ENCODE data around the gene TNIP2. TPM values are rescaled to one million over a fixed set of nuclear protein-coding genes. Genes with fewer than 3 reads are reported as not detected.

The TNIP2 gene
- total RNA-seq, 3 donors from 2014 or later (not counting 1 experiment from before 2014, with no cell fraction given), result 35.6 to 53.9 (median 41.6) TPM

DNA sequence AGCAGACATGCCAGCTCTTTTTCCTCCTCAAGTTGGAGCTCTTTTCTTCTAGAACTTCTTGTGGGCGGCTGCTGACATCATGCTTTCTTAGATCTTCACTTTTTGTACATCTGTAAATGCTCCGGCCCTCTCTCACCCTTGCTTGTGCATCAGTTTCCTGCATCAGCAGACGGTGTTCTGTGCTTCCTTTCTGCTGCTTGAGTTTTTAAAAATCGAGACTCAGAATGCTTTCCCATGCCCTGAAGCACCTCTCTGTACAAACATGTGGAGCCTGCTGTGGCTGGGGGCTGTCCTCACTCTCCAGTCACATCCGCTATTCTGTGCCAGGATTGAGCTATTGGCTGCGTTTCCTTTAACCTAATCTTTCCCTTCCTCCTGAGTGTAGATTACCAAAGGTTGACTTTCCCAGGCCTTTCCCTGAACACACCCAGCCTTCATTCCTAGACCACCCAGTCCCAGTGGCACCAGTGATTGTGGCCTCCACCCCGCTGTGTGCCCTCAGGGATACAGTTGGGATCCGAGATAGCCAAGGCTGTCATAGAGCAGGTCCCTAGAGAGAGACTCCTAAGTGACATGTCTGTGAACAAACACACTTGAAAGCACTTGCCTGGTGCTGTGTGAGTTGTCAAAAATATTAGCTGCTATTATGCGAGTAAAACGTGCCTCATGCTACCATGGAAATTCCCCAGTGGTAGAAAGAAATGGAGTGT is 41.9 kb downstream of the TNIP2 start:
- Mint-ChIP-seq H3K27ac (peak overlapping the region; percentile 59 to 81), H3K9me3 (no peaks in the 10 kb centered on the region), H3K27me3 (ENCODE audit: low read depth in 2 of 2) (no peaks in the 10 kb centered on the region), H3K36me3 (peaks cover 7% of the 10 kb centered on the region), H3K4me3 (no peak overlapping the region), H3K4me1 (peaks cover 18 to 20% of the 10 kb centered on the region in 2 donors)
- Histone ChIP-seq H3K27me3 (ENCODE audit: control insufficient read depth, insufficient read depth, low read length) (no peaks in the 10 kb centered on the region), H3K9me3 (ENCODE audit: control insufficient read depth, insufficient read depth, low read length) (no peaks in the 10 kb centered on the region), H3K4me1 (ENCODE audit: control insufficient read depth, insufficient read depth, low read length) (peaks cover 5% of the 10 kb centered on the region), H3K36me3 (ENCODE audit: control insufficient read depth, insufficient read depth, low read length) (peaks cover 18% of the 10 kb centered on the region), H3K27ac (ENCODE audit: low read length) (no peak overlapping the region), H3K4me3 (ENCODE audit: low read length) (no peak overlapping the region)
- peak in 1 of 2 donors; percentile 74 for DNase-seq
- TF ChIP-seq, protein P1, sequence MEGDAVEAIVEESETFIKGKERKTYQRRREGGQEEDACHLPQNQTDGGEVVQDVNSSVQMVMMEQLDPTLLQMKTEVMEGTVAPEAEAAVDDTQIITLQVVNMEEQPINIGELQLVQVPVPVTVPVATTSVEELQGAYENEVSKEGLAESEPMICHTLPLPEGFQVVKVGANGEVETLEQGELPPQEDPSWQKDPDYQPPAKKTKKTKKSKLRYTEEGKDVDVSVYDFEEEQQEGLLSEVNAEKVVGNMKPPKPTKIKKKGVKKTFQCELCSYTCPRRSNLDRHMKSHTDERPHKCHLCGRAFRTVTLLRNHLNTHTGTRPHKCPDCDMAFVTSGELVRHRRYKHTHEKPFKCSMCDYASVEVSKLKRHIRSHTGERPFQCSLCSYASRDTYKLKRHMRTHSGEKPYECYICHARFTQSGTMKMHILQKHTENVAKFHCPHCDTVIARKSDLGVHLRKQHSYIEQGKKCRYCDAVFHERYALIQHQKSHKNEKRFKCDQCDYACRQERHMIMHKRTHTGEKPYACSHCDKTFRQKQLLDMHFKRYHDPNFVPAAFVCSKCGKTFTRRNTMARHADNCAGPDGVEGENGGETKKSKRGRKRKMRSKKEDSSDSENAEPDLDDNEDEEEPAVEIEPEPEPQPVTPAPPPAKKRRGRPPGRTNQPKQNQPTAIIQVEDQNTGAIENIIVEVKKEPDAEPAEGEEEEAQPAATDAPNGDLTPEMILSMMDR (IDR thresholded peaks at IDR 0.05), result no peak
- intact Hi-C loops (cut with micrococcal nuclease), result no loop called here
- peak in 1 of 3 donors; percentile 39 for ATAC-seq
- WGBS (ENCODE audit: insufficient coverage), result 49% methylated on average over 10 of the region's 10 CpGs

DNA sequence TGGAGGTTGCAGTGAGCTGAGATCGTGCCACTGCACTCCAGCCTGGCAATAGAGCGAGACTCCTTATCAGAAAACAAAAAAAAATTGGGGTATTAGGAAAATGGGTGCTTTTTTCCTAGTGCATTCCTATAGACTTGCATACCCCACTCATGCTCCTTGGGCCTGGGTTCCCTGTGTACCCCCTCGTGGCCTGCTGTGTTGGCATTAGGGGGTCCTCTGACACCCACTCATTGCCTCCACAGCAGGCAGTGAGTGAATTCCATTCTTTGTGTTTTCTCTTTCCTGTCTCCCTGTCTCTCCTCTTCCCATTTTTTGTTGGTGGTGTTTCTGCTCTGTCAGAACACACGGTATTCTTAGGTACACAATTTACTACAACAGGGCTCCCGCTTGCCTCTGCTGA is 42.8 kb downstream of the TNIP2 start:
- WGBS (ENCODE audit: insufficient coverage), result 96% methylated on average over 5 of the region's 5 CpGs
- ATAC-seq (no peak), DNase-seq (no peak)
- Mint-ChIP-seq H3K4me1 (peaks cover 18 to 20% of the 10 kb centered on the region in 2 donors), H3K4me3 (no peak overlapping the region), H3K27me3 (ENCODE audit: low read depth in 2 of 2) (no peaks in the 10 kb centered on the region), H3K36me3 (peaks cover 7% of the 10 kb centered on the region), H3K9me3 (no peaks in the 10 kb centered on the region), H3K27ac (peak overlapping the region; percentile 59 to 81)
- Histone ChIP-seq H3K4me3 (ENCODE audit: low read length) (no peak overlapping the region), H3K27me3 (ENCODE audit: control insufficient read depth, insufficient read depth, low read length) (no peaks in the 10 kb centered on the region), H3K4me1 (ENCODE audit: control insufficient read depth, insufficient read depth, low read length) (peaks cover 5% of the 10 kb centered on the region), H3K9me3 (ENCODE audit: control insufficient read depth, insufficient read depth, low read length) (no peaks in the 10 kb centered on the region), H3K36me3 (ENCODE audit: control insufficient read depth, insufficient read depth, low read length) (peaks cover 18% of the 10 kb centered on the region), H3K27ac (ENCODE audit: low read length) (no peak overlapping the region)
- intact Hi-C loops (cut with micrococcal nuclease), result no loop called here
- TF ChIP-seq, protein P1 (IDR thresholded peaks at IDR 0.05), result no peak

DNA sequence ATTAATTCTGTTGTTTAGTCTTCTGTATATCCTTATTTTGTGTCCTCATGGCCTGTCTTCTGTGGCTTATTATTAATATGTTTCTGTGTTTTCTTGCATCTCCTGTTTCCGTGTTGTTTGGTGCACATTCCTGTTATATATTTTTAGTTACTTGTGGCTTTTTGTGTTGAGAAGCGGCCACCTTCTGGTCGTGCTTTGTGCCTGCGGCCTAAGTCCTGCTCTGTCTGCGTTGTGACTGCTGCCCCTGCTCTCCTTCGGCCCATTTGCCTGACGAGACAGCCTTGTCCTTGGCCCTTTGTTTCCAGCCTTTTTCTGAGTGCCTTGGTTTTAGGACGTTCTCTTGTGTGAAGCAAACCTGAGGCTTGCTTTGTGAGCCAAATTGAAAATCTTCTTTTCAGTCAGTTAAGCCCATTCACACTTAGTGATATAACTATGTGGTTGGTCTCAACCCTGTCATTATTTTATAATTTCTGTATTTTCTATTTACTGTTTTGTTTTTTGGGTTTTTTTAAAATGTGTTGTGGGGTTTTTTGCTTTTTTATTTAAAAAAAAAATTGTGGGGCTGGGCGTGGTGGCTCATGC is 43.8 kb downstream of the TNIP2 start:
- H3K27ac Mint-ChIP-seq, result peak overlapping the region; percentile 14 to 15
- ATAC-seq, result no peak
- peaks cover 19% of the 10 kb centered on the region for H3K36me3 ChIP-seq (ENCODE audit: control insufficient read depth, insufficient read depth, low read length)

More for the DNA sequence above, 43.8 kb downstream of the TNIP2 start:
- Histone ChIP-seq H3K27ac (ENCODE audit: low read length) (no peak overlapping the region), H3K9me3 (ENCODE audit: control insufficient read depth, insufficient read depth, low read length) (no peaks in the 10 kb centered on the region), H3K4me1 (ENCODE audit: control insufficient read depth, insufficient read depth, low read length) (peaks cover 5% of the 10 kb centered on the region), H3K4me3 (ENCODE audit: low read length) (no peak overlapping the region), H3K27me3 (ENCODE audit: control insufficient read depth, insufficient read depth, low read length) (no peaks in the 10 kb centered on the region)
- Mint-ChIP-seq H3K9me3 (no peaks in the 10 kb centered on the region), H3K36me3 (no peaks in the 10 kb centered on the region), H3K27me3 (ENCODE audit: low read depth in 2 of 2) (no peaks in the 10 kb centered on the region), H3K4me1 (peaks cover 18 to 20% of the 10 kb centered on the region in 2 donors), H3K4me3 (no peak overlapping the region)
- TF ChIP-seq, protein P1 (IDR thresholded peaks at IDR 0.05), result no peak
- 59% methylated on average over 9 of the region's 9 CpGs for WGBS (ENCODE audit: insufficient coverage)
- DNase-seq, result no peak
- intact Hi-C loops (cut with micrococcal nuclease), result no loop called here

Data from natural killer cell (primary cell).